Activated CD8-positive, alpha-beta memory T cell treated with anti-CD3 and anti-CD28 coated beads, Interleukin-2, amount 50 U/mL, for 1 hour (primary cell): ENCODE measurements around the gene GLRX3.

Experiments
- DNase-seq: peaks from one replicate; pipeline ENCODE4 v3.0.0-alpha.2; 2020; ENCODE audit errors: extremely low read depth

GLRX3 gene

DNA sequence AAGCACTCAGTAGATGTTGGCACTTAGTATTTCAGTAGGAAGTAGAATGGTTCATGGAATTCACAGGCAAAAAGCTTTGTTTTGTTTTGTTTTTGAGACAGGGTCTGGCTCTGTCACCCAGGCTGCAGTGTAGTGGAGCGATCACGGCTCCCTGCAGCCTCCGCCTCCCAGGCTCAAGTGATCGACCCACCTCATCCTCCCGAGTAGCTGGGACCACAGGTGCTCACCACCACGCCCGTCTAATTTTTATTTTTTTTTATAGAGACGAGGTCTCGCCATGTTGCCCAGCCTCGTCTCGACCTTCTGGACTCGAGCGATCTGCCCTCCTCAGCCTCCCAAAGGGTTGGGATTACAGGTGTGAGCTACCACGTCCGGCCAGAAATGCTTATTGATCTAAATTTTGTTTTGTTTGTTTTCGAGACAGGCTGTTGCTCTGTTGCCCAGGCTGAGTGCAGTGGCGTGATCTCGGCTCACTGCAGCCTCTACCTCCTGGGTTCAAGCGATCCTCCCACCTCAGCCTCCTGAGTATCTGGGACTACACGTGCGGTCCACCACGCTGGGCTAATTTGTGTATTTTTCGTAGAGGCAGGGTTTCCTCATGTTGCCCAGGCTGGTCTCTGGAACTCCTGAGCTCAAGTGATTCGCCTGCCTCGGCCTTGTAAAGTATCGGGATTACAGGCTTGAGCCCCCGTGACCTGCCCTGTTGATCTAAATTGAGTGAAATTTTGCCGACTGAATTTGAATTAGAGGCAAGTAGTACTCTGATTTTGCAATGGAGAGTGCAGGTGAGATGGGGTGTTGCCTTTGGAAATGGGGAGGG, 1.7 kb downstream of the GLRX3 start:
- DNase-seq, result no peak

DNA sequence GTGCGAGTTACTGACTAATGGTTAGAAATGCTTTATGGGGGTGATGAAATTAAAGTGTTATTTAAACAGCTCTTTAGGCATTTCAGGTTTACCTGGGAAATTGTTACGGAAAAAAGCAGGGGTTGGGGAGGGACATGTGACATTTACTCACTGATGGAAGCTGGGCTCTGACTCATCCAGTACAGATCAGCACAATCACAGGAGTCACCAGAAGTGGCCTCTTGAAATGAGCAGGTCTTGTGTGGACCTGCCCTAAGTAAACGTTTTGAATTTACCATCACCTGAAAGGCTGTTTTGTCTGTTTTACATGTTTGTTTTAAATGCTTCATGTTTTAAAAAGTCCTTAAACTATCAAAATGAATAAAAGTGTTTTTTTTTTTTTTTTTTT, 2.3 kb downstream of the GLRX3 start:
- DNase-seq, result no peak

DNA sequence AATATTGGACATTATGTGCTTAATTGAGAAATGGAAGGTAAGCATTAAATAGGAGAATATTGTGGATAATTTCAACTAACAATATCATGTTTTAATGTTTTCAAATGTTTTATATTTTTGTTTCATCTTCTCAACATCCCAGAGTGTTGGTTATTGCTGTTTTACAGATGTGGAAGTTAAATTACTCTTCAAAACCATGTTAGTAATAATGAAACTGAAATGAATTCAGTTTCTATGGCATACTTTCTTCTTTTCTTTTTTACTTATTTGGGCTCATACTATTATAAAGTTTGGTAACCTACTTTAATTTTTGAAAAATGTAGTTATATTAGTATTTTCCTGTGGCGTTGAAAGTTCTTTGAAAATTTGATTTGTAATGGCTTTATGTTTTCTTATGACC, 4.2 kb downstream of the GLRX3 start:
- DNase-seq, result no peak

DNA sequence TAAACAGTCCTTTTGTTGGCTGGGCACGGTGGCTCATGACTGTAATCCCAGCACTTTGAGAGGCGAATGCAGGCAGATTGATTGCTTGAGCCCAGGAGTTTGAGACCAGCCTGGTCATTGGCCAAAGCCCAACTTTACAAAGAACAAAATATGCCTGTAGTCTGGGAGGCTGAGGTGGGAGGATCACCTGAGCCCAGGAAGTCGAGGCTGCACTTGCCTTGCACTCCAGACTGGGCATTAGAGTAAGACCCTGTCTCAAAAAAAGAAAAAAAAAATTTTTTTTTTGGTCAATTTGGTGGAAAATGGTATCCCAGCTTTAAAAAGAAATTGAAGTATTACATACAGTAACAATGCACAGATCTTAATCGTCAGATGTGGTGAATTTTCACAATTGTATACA, 4.8 kb downstream of the GLRX3 start:
- no peak for DNase-seq

DNA sequence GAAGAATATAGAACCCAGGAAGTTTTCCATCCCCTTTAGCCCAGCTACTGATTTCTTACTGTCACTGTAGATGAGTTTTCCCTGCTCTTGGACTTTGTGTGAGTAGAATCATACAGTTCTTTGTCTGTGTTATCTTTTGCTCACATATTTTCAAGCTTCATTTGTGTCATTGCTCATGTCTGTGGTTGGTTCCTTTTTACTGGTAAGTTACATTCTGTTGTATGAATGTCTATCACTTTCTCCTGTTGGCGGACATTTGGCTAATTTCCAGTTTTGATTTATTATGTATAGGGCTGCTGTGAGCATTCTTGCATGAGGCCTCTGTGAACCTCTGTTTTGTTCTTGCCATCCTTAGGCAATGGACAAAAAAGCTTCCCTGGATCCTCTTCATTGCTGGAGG, 5.3 kb downstream of the GLRX3 start:
- no peak for DNase-seq

DNA sequence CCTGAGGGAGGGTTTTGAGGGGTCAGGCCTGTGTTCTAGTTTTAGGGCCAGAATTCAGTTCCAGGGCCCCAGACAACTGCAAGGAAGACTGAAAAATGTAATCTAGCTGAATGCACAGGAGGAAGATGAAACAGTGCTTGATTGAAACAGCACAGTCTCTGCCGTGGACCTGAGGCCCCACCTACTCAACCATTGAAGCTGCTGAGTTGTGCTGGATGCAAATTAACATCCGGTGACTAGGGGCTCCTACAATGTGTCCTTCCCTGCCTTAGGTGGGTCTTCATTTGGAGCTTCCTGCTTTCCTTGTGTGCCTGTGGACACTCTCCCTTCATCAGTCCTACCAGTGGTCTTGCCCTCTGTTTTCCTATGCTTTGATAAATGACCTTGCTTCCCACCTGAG, 5.7 kb downstream of the GLRX3 start:
- no peak for DNase-seq

DNA sequence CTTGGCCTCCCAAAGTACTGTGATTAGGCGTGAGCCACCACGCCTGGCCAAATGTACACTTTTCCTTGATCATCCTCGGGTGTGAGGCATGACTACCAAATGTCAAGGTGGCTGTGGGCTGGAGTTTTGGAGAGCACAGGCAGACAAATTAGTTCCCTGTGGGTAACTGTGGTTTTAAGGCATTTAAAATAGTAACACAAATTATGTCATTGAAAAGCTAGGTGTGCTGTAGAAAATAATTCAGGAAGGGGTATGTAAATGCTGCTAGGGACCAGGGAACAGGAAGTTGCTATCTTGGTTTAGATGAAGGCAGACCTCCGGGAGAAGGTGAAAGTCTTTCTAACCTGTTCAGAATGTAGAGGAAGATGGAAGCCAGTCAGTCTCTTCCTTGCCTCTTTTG, 9.9 kb downstream of the GLRX3 start:
- no peak for DNase-seq

DNA sequence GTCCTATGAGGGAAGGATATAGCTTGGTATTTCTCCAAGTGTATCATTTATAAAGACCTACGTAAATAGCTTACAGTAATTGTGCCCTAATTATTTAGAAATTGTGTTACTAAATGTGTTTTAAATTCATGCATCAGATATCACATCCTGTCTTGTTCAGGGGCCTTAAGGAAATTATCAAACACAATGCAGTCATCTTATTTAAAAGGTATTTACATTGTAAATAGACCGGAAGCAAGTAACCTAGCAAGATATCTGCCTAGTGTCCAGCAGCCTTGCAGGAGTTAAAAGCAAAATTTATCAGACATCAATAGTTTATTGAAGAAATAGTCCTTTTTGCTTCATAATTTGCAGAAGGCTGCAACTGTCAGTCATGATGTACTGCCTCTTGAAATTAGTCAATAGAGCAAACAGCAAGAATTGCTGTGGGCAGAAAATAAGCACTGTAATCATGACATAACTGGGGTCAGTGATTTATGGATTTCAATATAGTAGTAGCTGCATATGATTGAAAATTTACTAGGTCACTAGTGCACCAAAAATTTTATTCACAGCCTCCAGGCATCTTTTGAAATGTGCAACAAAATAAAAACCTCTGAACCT, 23.1 kb downstream of the GLRX3 start:
- no peak for DNase-seq

DNA sequence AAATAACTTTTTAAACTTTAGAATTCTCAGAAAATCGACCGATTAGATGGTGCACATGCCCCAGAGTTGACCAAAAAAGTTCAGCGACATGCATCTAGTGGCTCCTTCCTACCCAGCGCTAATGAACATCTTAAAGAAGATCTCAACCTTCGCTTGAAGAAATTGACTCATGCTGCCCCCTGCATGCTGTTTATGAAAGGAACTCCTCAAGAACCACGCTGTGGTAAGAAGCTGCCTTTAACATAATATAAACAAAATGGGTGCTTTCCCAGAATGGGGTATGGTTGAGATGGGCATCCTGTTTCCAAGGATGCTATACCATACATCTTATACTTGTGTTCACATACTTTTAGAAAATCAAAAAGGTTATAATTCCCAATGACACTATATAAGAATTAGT, 24.6 kb downstream of the GLRX3 start:
- no peak for DNase-seq

DNA sequence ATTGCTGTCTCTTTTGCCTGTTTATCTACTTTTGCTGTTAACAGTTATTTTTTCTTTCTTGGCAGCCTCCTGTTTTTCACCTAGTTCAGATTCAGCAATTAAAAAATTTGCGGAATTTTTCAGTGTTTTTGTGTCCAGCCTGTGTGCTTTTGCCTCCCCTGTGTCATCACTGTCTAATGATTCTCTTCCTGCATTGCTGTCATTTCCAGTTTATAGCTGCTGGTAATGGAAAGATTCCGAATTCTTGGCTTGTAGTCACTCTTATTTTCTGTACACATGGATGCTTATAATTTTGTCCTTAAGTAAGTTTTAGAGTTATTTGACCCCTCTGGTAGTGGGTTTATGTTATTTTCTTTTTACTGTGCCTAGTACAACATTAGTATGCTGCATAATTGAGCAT, 25.1 kb downstream of the GLRX3 start:
- DNase-seq, result no peak

DNA sequence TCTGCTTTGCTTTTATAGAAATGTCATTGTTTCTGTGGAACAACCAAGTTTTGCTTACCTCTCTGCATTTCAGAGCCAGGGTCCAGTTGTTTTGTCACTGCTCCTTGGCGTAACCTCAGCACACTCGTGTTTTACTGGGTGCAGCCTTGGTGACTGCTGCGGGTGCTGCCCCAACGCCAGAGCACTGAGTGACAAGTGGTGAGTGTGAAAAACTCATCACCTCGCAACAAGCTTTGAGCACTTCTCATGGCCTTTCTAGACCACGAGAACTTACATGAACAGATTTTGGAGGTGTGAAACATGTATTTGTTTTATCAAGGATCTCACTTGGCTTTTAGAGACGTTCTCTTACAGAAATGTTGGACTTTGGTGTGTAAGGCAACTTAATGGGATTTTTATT, 31.0 kb downstream of the GLRX3 start:
- no peak for DNase-seq

DNA sequence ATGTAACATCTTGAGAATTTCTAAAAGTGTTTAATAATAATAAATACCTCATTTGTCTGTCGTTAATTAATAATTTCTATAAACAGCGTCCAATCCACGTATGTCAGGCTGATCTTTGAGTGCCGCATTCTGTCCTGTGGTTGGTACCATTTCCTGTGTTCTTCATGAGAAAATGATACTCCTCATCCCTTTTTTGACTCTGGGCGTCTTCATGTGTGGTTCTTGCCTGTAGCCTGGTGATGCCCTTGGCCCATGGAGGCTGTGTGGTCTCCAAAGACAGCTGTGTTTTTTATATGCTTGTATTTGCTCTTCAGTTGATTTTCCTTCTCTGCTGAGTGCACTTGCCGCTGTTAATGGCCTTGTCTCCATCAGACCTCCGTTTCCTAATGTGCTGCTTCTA, 31.5 kb downstream of the GLRX3 start:
- no peak for DNase-seq

DNA sequence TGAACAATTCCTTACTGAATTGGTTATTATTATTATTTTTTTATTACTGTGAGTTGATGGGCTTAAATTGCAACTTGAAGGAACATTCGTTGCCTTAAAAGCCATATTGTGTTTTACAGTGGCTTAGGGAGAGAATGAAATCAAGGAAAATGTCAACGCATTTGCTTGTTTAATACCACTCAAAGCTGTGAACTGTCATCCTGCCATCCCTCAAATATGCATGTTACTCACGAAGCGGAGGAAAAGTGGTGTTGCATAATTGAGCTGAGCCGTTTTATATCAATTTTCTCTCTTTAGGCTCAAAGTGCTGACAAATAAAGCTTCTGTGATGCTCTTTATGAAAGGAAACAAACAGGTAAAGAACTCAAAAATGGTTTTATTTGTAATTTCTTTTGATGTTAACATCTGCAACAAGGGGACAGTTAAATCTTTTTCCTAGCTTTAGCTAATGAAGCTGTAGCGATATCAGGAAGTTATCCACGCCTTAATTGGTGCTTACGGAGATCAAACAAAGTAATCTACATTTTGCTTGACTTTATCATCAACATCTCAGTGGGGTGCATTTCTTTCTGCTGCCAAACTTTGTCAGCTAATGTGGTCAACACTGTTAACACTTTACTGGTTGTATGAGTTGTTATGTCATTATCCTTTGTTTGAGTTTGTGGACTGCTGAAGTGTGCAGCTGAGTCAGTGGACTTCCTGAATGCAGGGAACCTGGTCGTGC, 33.1 kb downstream of the GLRX3 start:
- DNase-seq, result no peak

DNA sequence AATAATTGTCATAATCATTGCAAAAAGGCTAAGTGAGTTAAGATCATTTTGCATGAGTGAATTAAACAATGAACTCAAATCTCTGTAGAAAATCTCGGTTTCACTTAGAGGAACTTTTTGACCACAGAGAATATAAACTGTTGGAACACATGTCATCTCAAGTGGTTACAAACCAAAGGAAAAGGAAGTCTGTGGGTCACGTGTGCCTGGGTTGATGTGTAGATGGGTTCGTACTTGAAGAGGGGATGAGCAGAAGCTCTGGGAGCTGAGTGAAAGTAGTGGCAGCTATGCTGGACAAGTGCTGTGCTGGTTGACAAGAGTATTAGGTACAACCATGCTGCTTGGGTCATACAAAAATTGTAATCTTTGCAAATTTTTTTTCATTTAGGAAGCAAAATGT, 35.0 kb downstream of the GLRX3 start:
- no peak for DNase-seq

DNA sequence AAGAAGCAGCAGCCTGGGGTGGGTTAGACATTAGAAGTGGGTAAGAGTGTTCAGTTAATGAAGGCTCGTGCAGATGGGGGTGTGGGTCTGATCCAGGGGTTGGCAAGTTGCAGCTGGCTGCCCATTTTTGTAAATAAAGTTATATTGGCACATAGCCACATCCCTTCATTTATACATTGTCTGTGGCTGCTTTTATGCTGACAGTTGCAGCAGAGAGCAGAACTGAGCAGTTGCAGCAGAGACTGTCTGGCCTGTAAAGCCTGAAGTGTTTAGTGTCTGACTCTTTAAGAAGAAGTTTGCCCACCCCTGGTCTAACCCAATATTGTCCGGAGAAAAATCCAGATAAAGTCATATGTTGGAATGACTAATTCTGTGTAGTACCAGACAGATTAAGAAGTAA, 38.1 kb downstream of the GLRX3 start:
- no peak for DNase-seq

DNA sequence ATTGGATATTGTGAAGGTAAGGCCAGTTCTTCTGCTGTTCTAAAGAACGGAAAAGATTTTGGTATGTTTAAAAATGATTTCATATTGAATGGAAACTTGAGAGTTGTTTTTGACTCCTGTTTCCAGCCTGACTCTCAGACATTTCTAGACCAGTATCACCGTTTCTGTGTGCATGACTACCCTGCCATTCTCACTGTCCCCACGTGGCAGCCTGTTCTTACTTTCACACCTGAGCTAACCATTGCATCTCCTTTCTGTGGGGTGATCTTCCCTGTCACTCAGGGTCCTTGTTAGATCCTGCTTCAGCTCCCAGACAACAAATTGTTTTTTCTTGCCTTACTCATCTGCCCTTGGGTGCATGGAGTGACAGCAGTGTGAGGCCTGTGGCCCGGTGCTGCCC, 38.9 kb downstream of the GLRX3 start:
- no peak for DNase-seq

DNA sequence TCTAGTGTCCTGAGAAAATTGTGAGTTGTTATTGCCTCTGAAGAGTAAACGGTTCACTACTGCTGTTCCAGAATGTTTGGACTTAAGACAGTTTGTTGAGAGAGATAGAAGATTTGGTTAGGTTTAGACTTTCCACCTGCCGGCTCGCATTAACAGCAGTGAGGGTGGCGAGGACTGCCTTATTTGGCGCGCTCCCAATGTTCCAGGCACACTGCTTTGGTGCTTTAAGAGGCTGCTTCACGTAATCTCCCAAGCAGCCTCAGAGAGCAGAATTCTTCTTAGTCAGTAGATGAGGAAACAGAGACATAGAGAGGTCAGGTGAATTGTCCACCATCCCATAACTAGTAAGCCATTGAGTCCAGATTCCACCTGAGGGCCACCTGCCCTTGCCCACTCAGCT, 41.1 kb downstream of the GLRX3 start:
- no peak for DNase-seq

DNA sequence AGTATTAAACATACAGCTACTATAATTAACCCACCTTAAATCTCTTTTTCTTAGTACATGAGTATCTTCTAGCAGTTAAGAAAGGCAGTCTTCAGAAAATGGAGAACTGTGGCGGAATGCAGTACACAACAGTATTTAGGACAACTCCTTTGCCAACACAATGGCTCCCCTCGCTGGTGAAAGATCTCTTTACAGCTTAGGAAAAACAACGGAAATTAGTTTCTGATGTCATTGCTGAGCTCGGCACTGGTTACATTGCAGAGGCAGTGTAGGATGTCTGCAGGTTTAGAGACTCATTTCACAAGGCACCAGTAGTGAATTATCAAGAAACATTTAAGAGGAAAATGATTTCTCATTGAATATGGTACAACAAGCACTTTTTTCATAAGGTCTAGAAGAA, 43.4 kb downstream of the GLRX3 start:
- DNase-seq, result no peak

DNA sequence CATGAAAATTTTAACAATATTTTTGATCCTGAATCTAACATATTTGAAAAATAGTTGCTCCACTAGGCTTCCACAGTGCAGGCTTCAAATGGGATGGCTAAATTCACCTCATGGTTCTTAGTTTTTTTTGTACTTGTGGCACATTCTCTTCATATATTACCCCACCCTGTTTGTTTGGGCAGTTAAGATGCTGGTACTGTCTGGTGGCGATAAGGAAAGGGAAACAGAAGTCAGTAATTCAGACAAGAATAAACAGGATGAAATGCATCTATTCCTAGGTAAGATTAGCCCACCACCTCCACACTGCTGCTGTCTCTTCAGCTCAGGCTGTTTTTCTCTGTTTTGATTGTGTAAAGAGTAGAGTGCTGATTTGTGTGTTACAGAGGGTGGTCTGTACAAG, 44.2 kb downstream of the GLRX3 start:
- DNase-seq, result no peak

DNA sequence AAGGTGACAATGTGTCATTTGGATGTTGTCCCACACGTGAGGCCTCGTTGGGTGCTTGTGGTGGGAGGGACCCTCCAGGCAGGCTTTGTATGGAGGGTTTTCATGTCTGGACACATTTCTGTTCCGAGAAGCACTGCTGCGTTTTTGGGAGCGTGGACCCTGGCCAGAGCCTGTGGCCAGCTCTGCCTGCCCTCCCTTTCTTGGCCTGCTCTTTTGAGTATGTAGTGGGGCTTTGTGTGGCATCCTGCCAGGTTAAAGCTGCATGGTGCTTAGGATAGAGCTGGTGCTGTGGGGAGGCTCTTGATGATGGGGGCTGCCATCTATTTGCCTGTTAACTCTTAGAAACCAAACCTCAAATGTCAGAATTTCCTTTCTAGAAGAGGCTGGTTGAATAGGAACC, 45.7 kb downstream of the GLRX3 start:
- no peak for DNase-seq

DNA sequence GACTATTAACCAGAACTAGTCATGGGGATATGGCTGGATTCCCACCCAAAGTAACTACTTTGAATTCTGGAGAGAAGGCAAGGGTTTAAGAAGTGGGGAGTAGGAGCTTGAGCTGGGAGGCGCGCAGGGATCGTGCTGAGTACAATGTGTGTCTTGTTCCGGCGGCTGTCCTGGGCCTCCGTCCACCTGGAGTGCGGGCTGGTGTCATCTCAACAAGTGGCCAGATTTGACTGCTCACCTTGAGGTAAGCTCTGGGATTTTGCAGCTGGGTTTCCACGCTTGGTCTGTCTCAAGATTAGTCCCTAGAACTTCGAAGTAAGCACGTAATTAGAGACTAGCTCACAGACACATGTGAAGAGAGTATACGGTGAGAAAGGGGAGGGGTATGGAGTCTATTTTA, 49.4 kb downstream of the GLRX3 start:
- DNase-seq, result no peak

DNA sequence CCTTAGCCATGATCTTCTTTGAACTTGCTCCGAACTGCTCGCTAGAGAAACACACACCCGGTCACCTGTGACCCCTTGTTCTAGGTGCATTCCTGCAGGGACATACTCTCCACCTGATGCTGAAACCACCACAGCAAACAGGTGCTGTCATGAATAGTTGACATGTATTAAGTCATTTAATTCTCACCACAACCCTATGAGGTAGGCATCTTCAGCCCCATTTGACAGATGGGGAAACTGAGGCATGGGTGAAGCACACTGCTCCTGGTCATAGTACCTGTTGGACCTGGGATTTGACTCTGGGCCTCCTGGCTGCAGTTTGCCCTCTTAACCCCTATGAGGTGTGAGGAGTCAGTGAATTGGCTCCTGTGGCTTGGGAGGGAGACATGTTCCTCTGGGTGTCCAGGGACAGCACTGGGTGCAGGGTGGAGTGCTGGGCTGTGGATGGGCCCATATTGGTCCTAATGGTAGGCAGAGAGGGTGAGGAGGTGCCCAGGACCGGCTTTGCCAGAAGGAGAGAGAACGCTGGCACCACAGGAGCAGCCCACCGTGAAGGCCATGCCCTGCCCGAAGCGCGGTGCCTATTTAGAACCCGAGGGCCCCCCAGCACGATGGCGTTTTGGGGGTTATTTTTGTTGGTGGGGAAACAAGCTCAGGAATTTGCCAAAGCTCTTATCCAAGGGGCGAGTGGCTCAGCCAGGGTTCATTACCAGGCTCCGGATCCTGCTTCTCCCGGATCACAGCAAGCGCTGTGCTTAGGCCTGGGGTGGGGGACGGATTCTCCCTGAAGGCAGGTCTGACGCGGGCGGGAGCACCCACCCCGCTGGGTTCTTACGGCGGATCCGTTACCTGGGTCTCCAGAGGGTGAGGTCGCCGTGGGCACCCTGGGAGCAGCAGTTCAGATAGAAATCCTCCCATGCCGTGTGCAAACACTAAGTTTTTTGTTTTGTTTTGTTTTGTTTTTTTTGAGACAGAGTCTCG, 52.3 kb downstream of the GLRX3 start:
- no peak for DNase-seq
